Fibroblast of lung (primary cell): ENCODE measurements around the gene CRABP2.

ENCODE experiments used
- CTCF ChIP-seq, 2 donors: IDR thresholded peaks in 1 of 2; conservative IDR thresholded peaks in 1 of 2; 1 replicate in 1 of 2; 2 replicates in 1 of 2; pipeline ENCODE4 v1.5.1; 2011 to 2012; ENCODE audit warnings: low read length in 2 of 2, control low read depth in 1 of 2, inconsistent platforms in 1 of 2, low read depth in 1 of 2, mild to moderate bottlenecking in 1 of 2
- EZH2 ChIP-seq: IDR thresholded peaks from 2 replicates; pipeline ENCODE4 v1.5.1; 2012; ENCODE audit warnings: low read length, control low read depth, mild to moderate bottlenecking; ENCODE audit errors: missing control alignments

- no peak for TF ChIP-seq EZH2
- no peak for TF ChIP-seq CTCF (conservative IDR thresholded peaks at IDR 0.05 in 1 of 2, IDR thresholded peaks at IDR 0.05 in 1 of 2; ENCODE audit: low read depth in 1 of 2, low read length in 2 of 2)
These were observed 37.2 kb downstream of the CRABP2 start for GRCh38 chr1:156667968-156668709.
